Fibroblast of lung (primary cell): ENCODE data around the gene SUCO. TPM values are rescaled to one million over a fixed set of nuclear protein-coding genes. Genes with fewer than 3 reads are reported as not detected.

Source experiments
- DNase-seq, 2 donors: peaks; one replicate each; pipeline versions ENCODE4 v3.0.0 to v3.0.0-alpha.2; 2010; ENCODE audit warnings: low read depth in 2 of 2
- H2AFZ ChIP-seq: 2 replicates; pipeline ENCODE4 v1.5.1; 2012; ENCODE audit warnings: low read length, control low read depth, inconsistent platforms
- H3K27ac ChIP-seq: 2 replicates; pipeline ENCODE4 v1.5.1; 2011; ENCODE audit warnings: low read length, control low read depth; ENCODE audit not compliant: insufficient read depth
- H3K27me3 ChIP-seq: 2 replicates; pipeline ENCODE4 v1.5.1; 2011; ENCODE audit warnings: mild to moderate bottlenecking, low read length; ENCODE audit not compliant: control insufficient read depth, insufficient read depth
- H3K36me3 ChIP-seq: 2 replicates; pipeline ENCODE4 v1.5.1; 2011; ENCODE audit warnings: low read length; ENCODE audit not compliant: control insufficient read depth, insufficient read depth
- H3K4me1 ChIP-seq: 2 replicates; pipeline ENCODE4 v1.5.1; 2011; ENCODE audit warnings: low read length; ENCODE audit not compliant: control insufficient read depth, insufficient read depth; ENCODE audit errors: extremely low read depth
- H3K4me2 ChIP-seq: 2 replicates; pipeline ENCODE4 v1.5.1; 2011; ENCODE audit warnings: low read length, control low read depth; ENCODE audit not compliant: insufficient read depth; ENCODE audit errors: extremely low read depth
- H3K4me3 ChIP-seq, 4 experiments: fragments of 200-600 bp in 1 of 4; sonication (generic) in 1 of 4; replicated peaks in 1 of 4; 2 replicates each; pipeline ENCODE4 v1.5.1; 2011 to 2016; ENCODE audit warnings: low read length in 4 of 4, low read depth in 3 of 4, mild to moderate bottlenecking in 3 of 4, control low read depth in 2 of 4, inconsistent platforms in 1 of 4, mixed read lengths in 1 of 4; ENCODE audit not compliant: insufficient read depth in 1 of 4; ENCODE audit errors: control extremely low read depth in 1 of 4
- H3K79me2 ChIP-seq: 2 replicates; pipeline ENCODE4 v1.5.1; 2012; ENCODE audit warnings: mild to moderate bottlenecking, low read length, inconsistent platforms; ENCODE audit not compliant: control insufficient read depth, insufficient read depth
- H3K9ac ChIP-seq: 2 replicates; pipeline ENCODE4 v1.5.1; 2011; ENCODE audit warnings: mild to moderate bottlenecking, low read length, control low read depth; ENCODE audit not compliant: insufficient read depth
- H3K9me3 ChIP-seq: 2 replicates; pipeline ENCODE4 v1.5.1; 2012; ENCODE audit warnings: low read depth, low read length; ENCODE audit not compliant: control insufficient read depth, insufficient read depth
- H4K20me1 ChIP-seq: 2 replicates; pipeline ENCODE4 v1.5.1; 2011; ENCODE audit warnings: low read length; ENCODE audit not compliant: control insufficient read depth, insufficient read depth; ENCODE audit errors: extremely low read depth
- CTCF ChIP-seq, 2 donors: IDR thresholded peaks in 1 of 2; conservative IDR thresholded peaks in 1 of 2; 1 replicate in 1 of 2; 2 replicates in 1 of 2; pipeline ENCODE4 v1.5.1; 2011 to 2012; ENCODE audit warnings: low read length in 2 of 2, control low read depth in 1 of 2, inconsistent platforms in 1 of 2, low read depth in 1 of 2, mild to moderate bottlenecking in 1 of 2
- EZH2 ChIP-seq: IDR thresholded peaks from 2 replicates; pipeline ENCODE4 v1.5.1; 2012; ENCODE audit warnings: low read length, control low read depth, mild to moderate bottlenecking; ENCODE audit errors: missing control alignments
- polyA plus RNA-seq, 2 donors: library from polyadenylated mRNA; depleted of rRNA in 1 of 2; stranded (reverse) in 1 of 2; unstranded in 1 of 2; fragments of >200 nt; gene quantifications; 2 replicates each; pipeline ENCODE4 v1.2.1, GENCODE V29; 2011 to 2012; ENCODE audit warnings: missing spikeins in 1 of 2
- total RNA-seq: library from RNA; depleted of rRNA; stranded (reverse); fragments of >200 nt; gene quantifications from 2 replicates; pipeline ENCODE4 v1.2.1, GENCODE V29; 2014

Gene SUCO
- total and polyA plus RNA-seq, 2 donors (not counting 1 experiment from before 2014, with no cell fraction given): 20.4 to 25.8 TPM

- no peak for DNase-seq
- Histone ChIP-seq H3K27me3 (no peaks in the 10 kb centered on the region), H3K27ac (no peak overlapping the region), H3K4me3 (no peak overlapping the region), H3K4me2 (no peak overlapping the region), H3K9ac (no peak overlapping the region), H2AFZ (no peak overlapping the region), H3K9me3 (no peaks in the 10 kb centered on the region), H4K20me1 (no peaks in the 10 kb centered on the region), H3K4me1 (no peaks in the 10 kb centered on the region), H3K79me2 (no peaks in the 10 kb centered on the region), H3K36me3 (no peaks in the 10 kb centered on the region)
- no peak for TF ChIP-seq CTCF (conservative IDR thresholded peaks at IDR 0.05 in 1 of 2, IDR thresholded peaks at IDR 0.05 in 1 of 2; ENCODE audit: low read depth in 1 of 2, low read length in 2 of 2)
- TF ChIP-seq EZH2: no peak
These were observed 18.8 kb upstream of the SUCO start for GRCh38 chr1:172514108-172514507.

- Histone ChIP-seq H3K27ac (no peak overlapping the region), H3K9me3 (no peaks in the 10 kb centered on the region), H3K36me3 (no peaks in the 10 kb centered on the region), H3K27me3 (no peaks in the 10 kb centered on the region), H3K79me2 (no peaks in the 10 kb centered on the region), H3K9ac (no peak overlapping the region), H4K20me1 (no peaks in the 10 kb centered on the region), H3K4me1 (no peaks in the 10 kb centered on the region), H2AFZ (no peak overlapping the region), H3K4me2 (no peak overlapping the region), H3K4me3 (no peak overlapping the region)
- no peak for DNase-seq
- TF ChIP-seq EZH2 (no peak), CTCF (conservative IDR thresholded peaks at IDR 0.05 in 1 of 2, IDR thresholded peaks at IDR 0.05 in 1 of 2; ENCODE audit: low read depth in 1 of 2, low read length in 2 of 2) (no peak)
These were observed 17.5 kb upstream of the SUCO start for GRCh38 chr1:172515436-172515835.

- no peaks in the 10 kb centered on the region for H3K36me3 ChIP-seq
- no peak overlapping the region for H3K9ac ChIP-seq
- no peak for TF ChIP-seq EZH2
- no peak for TF ChIP-seq CTCF (conservative IDR thresholded peaks at IDR 0.05 in 1 of 2, IDR thresholded peaks at IDR 0.05 in 1 of 2; ENCODE audit: low read depth in 1 of 2, low read length in 2 of 2)
- no peaks in the 10 kb centered on the region for H4K20me1 ChIP-seq
- no peaks in the 10 kb centered on the region for H3K9me3 ChIP-seq
- H3K4me2 ChIP-seq: no peak overlapping the region
- H3K27me3 ChIP-seq: no peaks in the 10 kb centered on the region
- H3K4me1 ChIP-seq: no peaks in the 10 kb centered on the region
- H3K27ac ChIP-seq: no peak overlapping the region
- H3K79me2 ChIP-seq: no peaks in the 10 kb centered on the region
- no peak for DNase-seq
- H2AFZ ChIP-seq: no peak overlapping the region
- no peak overlapping the region for H3K4me3 ChIP-seq
These were observed 17.0 kb upstream of the SUCO start for GRCh38 chr1:172515927-172516326.
